PC-9 (cell line): ENCODE data around the gene TRIM28.

ENCODE experiments used
- EZH2 ChIP-seq: fragments of 200-600 bp; sonication (generic); IDR thresholded peaks from 2 replicates; pipeline ENCODE4 v1.8.0; 2017; ENCODE audit warnings: antibody characterized with exemption, low read depth
- TF ChIP-seq, protein P1 (sequence below): fragments of 200-600 bp; sonication (generic); conservative IDR thresholded peaks from 2 replicates; pipeline ENCODE4 v1.6.1; 2017; ENCODE audit warnings: mixed run types, antibody characterized with exemption, mild to moderate bottlenecking, moderate library complexity

DNA sequence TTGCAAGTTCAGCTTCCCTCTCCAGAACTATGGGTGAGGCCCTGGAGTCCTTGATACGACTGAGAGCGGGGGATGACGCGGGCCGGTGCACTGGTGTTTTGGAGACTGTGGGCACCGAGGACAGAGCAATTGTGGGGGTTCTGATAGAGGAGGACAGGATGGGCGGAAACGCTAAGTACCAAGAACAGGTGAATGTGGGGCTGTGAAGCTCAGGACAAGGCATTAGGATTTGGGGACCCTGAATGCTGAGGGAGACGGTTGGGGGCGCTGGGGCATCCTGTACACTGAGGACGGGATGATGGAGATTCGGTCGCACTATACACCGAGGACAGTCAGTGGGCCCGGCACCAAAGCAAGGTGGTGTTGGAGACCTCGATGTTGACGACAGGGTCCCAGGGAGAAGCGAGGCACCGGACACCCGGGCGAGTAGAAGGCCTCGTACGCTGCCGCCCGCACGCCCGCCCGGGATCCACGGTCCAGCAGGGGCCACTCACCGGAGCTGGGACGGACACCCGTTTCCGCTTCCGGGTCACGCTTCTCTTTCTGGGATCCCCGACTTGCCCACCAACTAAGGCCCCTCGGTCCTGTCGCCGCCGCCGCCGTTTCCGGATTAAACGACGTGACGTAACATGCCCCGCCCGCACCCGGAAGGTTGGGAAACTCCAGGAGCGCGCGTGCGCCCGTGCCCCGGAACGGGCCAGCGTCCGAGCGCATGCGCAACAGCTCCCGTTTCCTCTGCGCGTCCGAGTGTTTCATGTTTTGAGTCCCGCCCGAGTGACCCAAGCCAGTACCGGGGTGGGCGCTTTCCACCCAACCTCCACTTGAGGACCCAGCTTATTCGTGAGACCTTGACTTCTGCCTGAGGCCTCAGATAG is 10.9 kb downstream of the TRIM28 start, which contains the start of gene CHMP2A:
- TF ChIP-seq, protein P1, sequence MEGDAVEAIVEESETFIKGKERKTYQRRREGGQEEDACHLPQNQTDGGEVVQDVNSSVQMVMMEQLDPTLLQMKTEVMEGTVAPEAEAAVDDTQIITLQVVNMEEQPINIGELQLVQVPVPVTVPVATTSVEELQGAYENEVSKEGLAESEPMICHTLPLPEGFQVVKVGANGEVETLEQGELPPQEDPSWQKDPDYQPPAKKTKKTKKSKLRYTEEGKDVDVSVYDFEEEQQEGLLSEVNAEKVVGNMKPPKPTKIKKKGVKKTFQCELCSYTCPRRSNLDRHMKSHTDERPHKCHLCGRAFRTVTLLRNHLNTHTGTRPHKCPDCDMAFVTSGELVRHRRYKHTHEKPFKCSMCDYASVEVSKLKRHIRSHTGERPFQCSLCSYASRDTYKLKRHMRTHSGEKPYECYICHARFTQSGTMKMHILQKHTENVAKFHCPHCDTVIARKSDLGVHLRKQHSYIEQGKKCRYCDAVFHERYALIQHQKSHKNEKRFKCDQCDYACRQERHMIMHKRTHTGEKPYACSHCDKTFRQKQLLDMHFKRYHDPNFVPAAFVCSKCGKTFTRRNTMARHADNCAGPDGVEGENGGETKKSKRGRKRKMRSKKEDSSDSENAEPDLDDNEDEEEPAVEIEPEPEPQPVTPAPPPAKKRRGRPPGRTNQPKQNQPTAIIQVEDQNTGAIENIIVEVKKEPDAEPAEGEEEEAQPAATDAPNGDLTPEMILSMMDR: no peak
- no peak for TF ChIP-seq EZH2
